ENCODE data around the gene ARHGDIG. TPM values are rescaled to one million over a fixed set of nuclear protein-coding genes. Genes with fewer than 3 reads are reported as not detected.

The ARHGDIG gene
- total RNA-seq, 1 experiment from 2014 or later, result 2.4 TPM

DNA sequence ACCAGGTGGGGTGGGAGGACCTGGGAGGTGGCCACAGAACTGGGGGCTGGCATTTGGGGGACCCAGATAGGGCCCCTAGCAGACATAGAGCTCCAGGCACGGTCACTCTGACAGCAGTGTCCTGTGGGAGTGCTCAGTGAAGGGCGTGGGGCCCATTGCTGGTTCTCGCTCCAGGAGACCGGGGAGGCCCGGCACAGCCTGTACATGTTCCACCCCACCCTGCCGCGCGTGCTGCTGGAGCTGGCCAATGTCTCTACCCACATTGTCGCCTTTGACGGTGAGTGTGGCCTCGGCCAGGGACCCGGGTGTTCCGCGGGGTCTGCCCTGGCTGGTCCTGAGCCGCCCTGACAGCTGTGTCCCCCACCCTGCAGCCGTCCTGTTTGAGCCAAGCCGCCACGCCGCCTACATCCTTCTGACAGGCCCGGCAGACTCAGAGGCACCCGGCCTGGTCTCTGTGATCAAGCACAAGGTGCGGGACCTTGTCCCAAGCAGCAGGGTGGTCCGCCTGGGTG is 15.9 kb upstream of the ARHGDIG start:
- Histone ChIP-seq H3K4me1 (ENCODE audit: control insufficient read depth, insufficient read depth, low read length) (no peaks in the 10 kb centered on the region; the same call in 1 of the 2 replicates), H3K27ac (ENCODE audit: low read length) (no peak overlapping the region), H3K4me3 (ENCODE audit: low read depth in 2 of 2, low read length in 2 of 2) (no peak overlapping the region), H3K27me3 (ENCODE audit: control insufficient read depth, insufficient read depth, low read length) (no peaks in the 10 kb centered on the region), H3K9me3 (ENCODE audit: control insufficient read depth, insufficient read depth, low read depth, low read length) (no peaks in the 10 kb centered on the region), H3K36me3 (ENCODE audit: control insufficient read depth, insufficient read depth, low read length) (no peaks in the 10 kb centered on the region)
- ChIA-PET POLR2A (no interaction called here), CTCF (no interaction called here)
- no TSS peak for BruUV-seq (replicated peaks)
- in situ Hi-C loops (cut with HindIII; ENCODE audit: low pct_unique_long_range_greater_than_20kb, low sequenced_read_pairs) (no loop called here), intact Hi-C loops (cut with micrococcal nuclease; ENCODE audit: unreplicated experiment) (no loop called here)
- no peak for ATAC-seq
- DNase-seq (ENCODE audit: low read depth, low spot score), result no peak
- TF ChIP-seq, protein P1, sequence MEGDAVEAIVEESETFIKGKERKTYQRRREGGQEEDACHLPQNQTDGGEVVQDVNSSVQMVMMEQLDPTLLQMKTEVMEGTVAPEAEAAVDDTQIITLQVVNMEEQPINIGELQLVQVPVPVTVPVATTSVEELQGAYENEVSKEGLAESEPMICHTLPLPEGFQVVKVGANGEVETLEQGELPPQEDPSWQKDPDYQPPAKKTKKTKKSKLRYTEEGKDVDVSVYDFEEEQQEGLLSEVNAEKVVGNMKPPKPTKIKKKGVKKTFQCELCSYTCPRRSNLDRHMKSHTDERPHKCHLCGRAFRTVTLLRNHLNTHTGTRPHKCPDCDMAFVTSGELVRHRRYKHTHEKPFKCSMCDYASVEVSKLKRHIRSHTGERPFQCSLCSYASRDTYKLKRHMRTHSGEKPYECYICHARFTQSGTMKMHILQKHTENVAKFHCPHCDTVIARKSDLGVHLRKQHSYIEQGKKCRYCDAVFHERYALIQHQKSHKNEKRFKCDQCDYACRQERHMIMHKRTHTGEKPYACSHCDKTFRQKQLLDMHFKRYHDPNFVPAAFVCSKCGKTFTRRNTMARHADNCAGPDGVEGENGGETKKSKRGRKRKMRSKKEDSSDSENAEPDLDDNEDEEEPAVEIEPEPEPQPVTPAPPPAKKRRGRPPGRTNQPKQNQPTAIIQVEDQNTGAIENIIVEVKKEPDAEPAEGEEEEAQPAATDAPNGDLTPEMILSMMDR (IDR thresholded peaks at IDR 0.05), result no peak

GRCh38 chr16:265002-265529 is 15.3 kb upstream of the ARHGDIG start:
- POLR2A ChIA-PET, result no interaction called here
- BruUV-seq (replicated peaks), result no TSS peak

More at GRCh38 chr16:265002-265529, 15.3 kb upstream of the ARHGDIG start:
- Histone ChIP-seq H3K9me3 (ENCODE audit: control insufficient read depth, insufficient read depth, low read depth, low read length) (no peaks in the 10 kb centered on the region), H3K36me3 (ENCODE audit: control insufficient read depth, insufficient read depth, low read length) (no peaks in the 10 kb centered on the region), H3K27ac (ENCODE audit: low read length) (no peak overlapping the region), H3K4me1 (ENCODE audit: control insufficient read depth, insufficient read depth, low read length) (no peaks in the 10 kb centered on the region; the same call in 1 of the 2 replicates), H3K27me3 (ENCODE audit: control insufficient read depth, insufficient read depth, low read length) (no peaks in the 10 kb centered on the region), H3K4me3 (ENCODE audit: low read depth in 2 of 2, low read length in 2 of 2) (no peak overlapping the region)
- intact Hi-C loops (cut with micrococcal nuclease; ENCODE audit: unreplicated experiment), result no loop called here
- ATAC-seq, result no peak
- CTCF ChIA-PET, result no interaction called here
- in situ Hi-C loops (cut with HindIII; ENCODE audit: low pct_unique_long_range_greater_than_20kb, low sequenced_read_pairs), result no loop called here
- TF ChIP-seq SIN3A (IDR thresholded peaks at IDR 0.05; ENCODE audit: borderline replicate concordance, insufficient read depth, low read depth, low read length), result no peak
- no peak for TF ChIP-seq REST (IDR thresholded peaks at IDR 0.05; ENCODE audit: insufficient read depth in 1 of 2, low read depth in 2 of 2, low read length in 1 of 2)
- no peak for TF ChIP-seq POLR2AphosphoS5 (IDR thresholded peaks at IDR 0.05; ENCODE audit: low read depth, low read length)
- TF ChIP-seq, protein P1 (IDR thresholded peaks at IDR 0.05), result no peak
- no peak for TF ChIP-seq TCF7L2 (IDR thresholded peaks at IDR 0.05; ENCODE audit: low read depth, low read length)
- DNase-seq (ENCODE audit: low read depth, low spot score), result no peak

All from Panc1 (cell line).